T-helper 22 cell (primary cell): ENCODE measurements around the gene SLC39A10.
"Not testable (repeated sequence)": the region's sequence is repeated elsewhere in the genome, so short reads cannot be mapped to it uniquely, and the experiment has no call there.

ENCODE experiments used
- DNase-seq: peaks from one replicate; pipeline ENCODE4 v3.0.0-alpha.2; 2020; ENCODE audit warnings: low read depth

The SLC39A10 gene

DNA sequence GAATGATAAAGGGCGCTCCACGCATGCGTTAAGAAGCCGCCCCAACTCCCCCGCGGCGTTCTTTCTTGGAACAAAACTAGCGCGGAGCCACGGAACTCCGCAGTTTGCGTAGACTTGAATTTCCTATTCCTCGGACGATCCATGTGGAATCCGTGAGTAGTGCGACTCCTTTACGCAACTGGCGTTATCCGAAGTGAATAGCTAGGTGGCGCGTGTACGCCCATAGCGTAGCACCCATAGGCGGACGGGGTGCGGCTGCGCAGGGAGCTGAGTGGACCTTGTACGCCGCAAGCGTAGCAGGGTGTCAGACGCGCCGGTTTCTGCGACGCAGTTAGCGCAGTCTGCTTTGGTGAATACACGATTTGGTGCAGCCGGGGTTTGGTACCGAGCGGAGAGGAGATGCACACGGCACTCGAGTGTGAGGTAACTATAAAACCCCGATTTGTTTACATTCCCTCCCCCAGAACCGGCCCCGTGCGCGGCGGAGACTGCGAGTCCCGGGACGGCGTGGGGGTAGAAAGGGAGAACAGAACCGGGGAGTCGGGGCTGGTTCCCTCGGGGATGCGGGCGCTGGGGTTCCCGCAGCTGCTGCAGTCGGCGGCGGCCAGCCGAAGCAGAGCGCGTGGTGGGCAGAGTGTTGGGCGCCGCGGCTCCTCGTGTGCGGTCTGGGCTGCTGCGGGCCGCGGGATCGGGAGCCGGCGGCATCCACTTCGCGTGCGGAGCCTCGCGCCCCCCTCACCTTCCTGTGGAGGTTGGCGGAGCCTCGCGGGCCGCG, at the start of gene SLC39A10:
Gene SLC39A10 (plus strand): TSS at position 368 of the 775 bp plus-strand sequence. CDS start 22,817 bp downstream, outside the sequence.
- DNase-seq: peak; percentile 86

GRCh38 chr2:195608768-195609454, 48.1 kb upstream of the SLC39A10 start:
- DNase-seq: no peak

DNA sequence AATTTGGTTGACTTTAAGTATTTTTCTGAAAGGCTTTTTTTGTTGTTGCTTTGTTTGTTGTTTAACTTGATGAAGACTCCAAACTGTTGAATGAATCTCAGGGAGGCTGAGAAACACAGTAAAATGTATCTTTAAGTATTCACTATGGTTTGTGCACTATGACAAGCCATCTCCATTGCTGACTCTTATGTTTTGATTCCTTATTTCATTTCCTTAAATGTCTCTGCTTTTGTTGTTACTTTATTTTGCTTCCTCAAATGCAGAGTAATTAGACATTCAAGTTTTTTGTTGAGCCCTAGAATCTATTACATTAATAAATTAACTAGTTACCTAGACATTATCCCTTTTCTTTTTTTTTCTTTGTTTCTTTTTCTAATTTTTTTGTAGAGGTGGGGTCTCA, 46.3 kb upstream of the SLC39A10 start:
- DNase-seq: no peak

DNA sequence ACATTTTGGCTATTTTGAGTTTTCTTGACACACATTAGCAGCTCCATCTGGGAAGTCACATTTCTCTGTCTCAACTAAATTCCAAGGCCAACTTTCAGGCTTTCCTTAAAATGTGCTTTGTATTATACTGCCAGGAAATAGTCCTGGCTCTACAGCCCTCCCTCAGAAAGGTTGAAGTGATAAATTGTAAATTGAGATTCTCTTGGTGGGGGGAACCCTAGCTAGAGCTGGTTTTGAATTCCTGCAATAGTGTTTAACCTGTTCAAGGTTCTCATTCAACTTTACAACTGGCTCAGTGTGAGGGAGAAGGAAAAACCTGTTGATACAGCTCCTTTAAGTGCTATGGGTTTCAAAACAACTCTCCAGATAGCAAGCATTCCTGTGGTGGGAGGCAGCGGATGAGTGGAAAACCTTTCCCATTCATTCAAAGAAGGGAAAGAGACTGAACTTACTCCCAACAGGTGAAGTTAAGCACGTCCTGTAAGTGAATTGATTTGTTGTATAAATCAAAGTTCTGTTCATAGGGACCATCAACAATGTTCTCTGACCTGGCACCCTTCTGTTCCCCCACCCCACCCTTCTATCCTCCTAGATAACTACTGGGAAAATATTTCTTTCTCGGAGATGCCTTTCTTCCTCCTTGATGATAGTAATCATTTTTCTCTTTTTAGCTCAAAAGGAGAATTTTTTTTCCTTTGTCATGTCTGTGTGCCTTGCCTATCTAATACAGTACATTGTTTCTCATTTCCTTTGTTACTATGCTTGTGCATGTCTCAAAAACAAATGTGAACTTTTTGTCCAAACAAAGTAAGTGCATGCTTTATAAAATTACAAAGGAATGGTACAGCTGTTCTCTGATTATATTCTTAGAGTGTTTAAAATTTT, 44.2 kb upstream of the SLC39A10 start:
- DNase-seq: no peak

GRCh38 chr2:195613922-195614321, 43.1 kb upstream of the SLC39A10 start:
- no peak for DNase-seq

DNA sequence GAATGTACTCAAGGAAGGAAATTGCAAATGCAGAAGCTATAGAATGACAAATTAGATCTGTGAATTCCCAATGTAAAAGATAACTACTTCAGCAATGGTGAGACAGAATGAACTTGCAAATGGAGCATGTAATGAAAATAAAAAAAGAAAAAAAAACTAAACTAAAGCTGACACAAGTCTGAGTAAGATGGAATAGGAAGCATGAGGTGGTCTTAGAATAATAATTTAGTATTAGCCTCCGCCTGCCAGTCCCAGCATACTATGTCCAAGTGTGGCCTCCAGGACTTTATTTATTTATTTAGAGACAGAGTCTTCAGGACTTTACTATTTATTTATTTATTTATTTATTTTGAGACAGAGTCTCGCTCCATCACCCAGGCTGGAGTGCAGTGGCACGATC, 37.4 kb upstream of the SLC39A10 start:
- no peak for DNase-seq

- no peak for DNase-seq
Measured at GRCh38 chr2:195620501-195620900, 36.5 kb upstream of the SLC39A10 start.

DNA sequence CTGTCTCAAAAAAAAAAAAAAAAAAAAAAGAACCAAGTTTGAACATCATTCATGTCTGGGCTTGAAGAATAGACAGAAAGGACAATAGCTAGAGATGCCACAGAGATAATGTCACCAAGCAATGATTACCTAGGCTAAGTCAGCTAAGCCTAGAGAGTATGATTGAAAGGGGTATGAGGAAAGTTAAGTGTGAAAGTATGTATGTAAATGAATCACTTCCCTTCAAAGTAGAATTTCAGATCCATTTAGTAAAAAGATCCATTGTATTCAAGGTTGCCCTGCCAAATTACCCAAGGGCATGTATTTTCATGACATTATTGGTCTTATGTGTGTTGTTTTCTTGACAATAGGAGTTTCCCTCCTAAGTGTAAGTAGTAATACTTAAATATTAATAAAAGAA, 34.1 kb upstream of the SLC39A10 start:
- no peak for DNase-seq

- no peak for DNase-seq
Measured at GRCh38 chr2:195626507-195626906, 30.5 kb upstream of the SLC39A10 start.

DNA sequence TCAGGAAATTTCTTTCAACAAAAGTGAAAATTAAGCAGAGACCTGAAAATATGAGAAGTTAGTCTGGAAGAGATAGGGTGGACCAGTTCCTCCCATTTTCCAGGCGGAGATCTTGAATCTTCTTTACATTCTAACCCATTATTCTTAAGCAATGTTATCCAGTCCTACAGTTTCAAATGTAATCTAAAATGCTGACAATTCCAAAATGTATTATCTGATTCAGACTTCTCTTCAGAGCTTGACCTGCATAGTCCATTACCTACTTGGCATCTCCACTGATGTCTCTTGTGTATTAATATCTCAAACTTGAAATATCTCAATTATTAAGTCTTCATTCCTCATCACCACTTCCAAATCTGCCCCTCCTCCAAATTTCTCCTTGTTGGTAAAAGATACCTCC, 28.4 kb upstream of the SLC39A10 start:
- DNase-seq: no peak

DNA sequence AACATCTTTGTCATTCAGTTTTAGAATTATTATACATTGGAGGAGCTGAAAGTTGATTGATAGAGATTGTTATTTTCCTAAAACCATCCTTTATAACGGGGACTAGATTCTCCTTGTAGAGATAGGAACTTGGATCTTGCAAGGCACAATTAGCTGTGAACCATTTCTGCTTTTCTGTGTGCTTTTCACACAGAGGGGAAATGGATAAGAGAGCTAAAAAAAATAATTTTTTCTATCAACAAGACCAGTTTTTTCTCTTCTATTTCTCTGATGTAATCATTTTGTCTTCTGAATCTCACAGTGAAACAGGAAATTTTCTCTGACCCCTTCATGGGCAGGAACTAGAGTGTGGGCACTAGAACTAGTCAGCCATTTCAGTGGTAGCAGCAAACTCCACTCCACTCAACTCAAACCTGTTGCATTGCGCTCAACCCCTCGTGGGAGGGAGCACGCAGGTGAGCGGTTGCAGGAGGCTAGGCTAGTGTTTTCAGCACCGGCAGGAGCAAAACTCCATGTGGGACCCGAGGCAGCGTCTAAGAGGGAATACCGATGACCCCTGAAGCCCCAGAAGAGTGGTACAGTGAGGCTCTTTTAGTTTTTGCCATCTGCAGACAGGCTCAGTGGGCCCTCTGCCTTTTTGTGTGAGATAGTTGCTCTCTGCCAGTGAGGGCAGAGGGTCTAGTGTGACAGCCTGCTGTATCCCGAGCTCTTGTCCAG, 24.0 kb upstream of the SLC39A10 start:
- DNase-seq: no peak

DNA sequence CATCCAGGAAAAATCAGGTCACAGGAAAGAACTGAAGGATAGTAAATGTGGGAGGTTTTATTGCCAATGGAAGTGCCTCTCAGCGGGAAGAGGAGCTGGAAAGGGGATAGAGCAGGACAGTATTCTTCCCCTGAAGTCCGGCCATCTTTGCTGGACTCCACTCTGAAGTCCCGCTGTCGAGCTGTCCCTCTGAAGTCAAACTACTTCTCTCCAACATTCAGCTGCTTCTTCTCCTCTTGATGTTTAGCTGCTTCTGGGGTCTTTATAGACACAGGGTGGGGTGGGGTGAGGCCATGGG, 23.5 kb upstream of the SLC39A10 start:
- DNase-seq: no peak

DNA sequence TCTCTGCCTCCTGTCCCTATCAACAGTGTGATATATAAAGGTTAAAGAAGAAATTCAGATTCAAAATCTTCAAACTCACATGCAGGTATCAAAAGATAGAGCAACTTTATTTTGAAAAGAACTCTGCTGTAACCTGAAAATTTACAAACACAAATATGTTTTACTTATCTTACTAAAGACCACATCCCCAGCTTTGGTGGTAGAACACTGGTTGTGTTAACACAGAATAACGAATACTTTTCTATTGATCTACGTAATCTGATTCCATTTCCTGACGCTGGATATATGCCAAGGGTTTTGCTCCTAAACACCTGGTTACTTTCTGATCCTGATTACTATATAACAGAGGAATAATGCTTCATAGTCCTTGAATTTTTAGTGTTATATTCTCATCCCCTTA, 23.1 kb upstream of the SLC39A10 start:
- no peak for DNase-seq

DNA sequence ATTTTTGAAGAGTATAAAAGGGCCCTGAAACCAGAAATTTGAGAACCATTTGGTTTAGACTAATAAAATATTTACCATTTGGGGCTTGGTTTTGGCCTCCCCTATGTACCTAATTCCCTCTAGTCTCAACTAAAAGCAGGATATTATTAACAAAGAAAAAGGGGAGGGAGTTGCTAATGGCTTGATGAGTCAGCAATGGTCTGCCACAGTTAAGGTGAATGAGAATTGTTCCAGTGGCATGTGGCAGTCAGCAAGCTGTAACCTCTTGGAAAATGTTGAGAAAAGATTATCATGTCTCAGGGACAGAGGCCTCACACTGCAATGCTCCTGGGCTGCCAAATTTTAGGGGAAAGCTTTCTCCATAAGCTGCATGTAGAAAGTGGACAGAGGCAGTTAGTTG, 20.1 kb upstream of the SLC39A10 start:
- DNase-seq: no peak

GRCh38 chr2:195638750-195639149, 18.3 kb upstream of the SLC39A10 start:
- no peak for DNase-seq

DNA sequence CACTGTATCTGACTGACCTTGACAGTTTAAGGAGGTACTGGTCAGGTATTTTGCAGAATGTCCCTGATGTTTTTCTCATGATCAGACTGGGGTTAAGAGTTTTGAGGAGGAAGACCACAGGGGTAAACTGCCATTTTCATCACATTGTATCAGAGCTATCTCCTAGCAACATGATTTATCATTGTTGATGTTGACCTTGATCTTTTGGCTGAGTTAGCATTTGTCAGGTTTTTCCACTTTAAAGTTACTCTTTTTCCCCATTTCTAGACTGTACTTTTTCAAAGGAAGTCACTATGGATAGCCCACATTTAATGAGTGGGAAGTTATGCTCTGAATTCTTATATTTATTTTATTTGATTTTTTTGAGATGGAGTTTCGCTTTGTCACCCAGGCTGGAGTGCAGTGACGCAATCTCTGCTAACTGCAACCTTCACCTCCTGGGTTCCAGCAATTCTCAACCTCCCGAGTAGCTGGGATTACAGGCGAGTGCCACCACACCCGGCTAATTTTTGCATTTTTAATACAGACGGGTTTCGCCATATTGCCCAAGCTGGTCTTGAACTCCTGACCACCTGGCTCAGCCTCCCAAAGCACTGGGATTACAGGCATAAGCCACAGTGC, 17.7 kb upstream of the SLC39A10 start:
- DNase-seq: no peak

DNA sequence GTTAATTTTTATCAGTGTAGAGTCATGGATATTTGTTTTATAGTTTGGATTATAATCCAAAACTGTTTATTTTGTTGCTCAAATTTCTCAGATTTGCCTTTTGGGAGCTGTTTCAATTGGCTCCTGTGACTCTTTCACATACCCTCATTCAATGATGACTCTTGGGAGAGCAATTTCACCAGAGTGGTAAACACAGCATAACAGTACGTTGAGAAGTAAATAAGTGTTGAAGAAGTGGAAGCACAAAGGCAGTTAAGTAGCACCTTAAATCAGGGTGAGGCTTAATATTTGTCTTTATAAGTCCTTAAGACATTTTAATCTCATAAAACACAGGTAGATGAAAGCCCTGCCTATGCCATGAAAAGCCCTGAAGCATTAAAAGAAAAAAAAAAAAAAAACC, 17.1 kb upstream of the SLC39A10 start:
- no peak for DNase-seq

DNA sequence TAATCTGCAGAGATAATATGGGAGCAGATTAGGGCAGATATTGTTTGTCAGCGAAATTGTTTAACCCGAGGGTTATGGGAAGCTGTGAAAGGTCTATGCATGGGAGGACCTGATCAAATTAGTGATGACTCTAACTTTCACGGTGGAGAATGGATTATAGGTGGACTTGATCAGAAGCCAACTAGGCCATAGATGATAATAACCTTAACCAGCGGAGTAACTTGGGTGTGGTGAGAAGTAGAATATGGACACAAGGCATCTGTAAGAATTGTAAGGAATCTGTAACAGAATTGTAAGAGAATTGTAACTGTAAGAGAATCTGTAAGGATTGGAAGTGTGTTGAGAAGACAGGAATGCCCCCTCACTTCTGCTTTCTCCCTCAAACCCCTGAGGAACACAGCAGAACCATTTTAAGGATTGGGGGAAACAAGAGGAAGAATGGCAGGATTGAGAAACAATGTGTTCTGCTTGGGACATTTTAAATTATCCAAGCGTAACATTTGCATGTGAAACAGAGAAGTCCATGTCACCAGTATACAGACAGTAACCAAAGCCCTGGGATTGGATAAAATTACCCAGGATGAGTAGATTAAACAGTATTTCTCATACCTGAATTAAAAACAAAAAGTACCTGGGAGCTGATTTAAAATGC, 14.9 kb upstream of the SLC39A10 start:
- DNase-seq: no peak

- DNase-seq: no peak
Measured at GRCh38 chr2:195642679-195643068, 14.4 kb upstream of the SLC39A10 start.

- DNase-seq: not testable (repeated sequence)
Measured at GRCh38 chr2:195644708-195645107, 12.3 kb upstream of the SLC39A10 start.

GRCh38 chr2:195645413-195645812, 11.6 kb upstream of the SLC39A10 start:
- no peak for DNase-seq
